HCT116 (cell line): ENCODE measurements around the gene DYNLRB1. TPM values are rescaled to one million over a fixed set of nuclear protein-coding genes. Genes with fewer than 3 reads are reported as not detected.

Source experiments
- ATAC-seq: fragments of 200-7000 bp; cut with Tn5 transposase; 2 replicates; pipeline ENCODE4 v1.9.1; 2020; ENCODE audit warnings: mild to moderate bottlenecking, moderate library complexity
- BruUV-seq: library from RNA; stranded (reverse); fragments of 400-500 nt; replicated peaks from 2 replicates; lab custom pipeline; 2021; lab: Mats Ljungman, UMichigan
- CTCF ChIA-PET: fragments of 300-600 bp; sonication (Branson Sonifier 250); formaldehyde crosslinking; loops from one replicate; lab custom pipeline; 2021; ENCODE audit warnings: antibody characterized with exemption; lab: Charles Lee
- POLR2A ChIA-PET: fragments of 300-600, 350-600 bp; sonication (Branson Sonifier 250); formaldehyde crosslinking; loops from one replicate; lab custom pipeline; 2021; ENCODE audit warnings: antibody characterized with exemption; lab: Charles Lee
- RAD21 ChIA-PET, 2 experiments: fragments of 300-600 bp; sonication (Branson Sonifier 250); formaldehyde crosslinking; loops; one replicate each; lab custom pipeline; 2023; ENCODE audit warnings: low total read pairs in 2 of 2; ENCODE audit not compliant: uncharacterized antibody in 2 of 2, unreplicated experiment in 2 of 2, low non-redundant PET in 1 of 2; lab: Charles Lee
- DNase-seq: peaks from one replicate; pipeline ENCODE4 v3.0.0-alpha.2; 2010; ENCODE audit warnings: low read depth, low spot score
- H2AFZ ChIP-seq: fragments of 200-600 bp; shearing (Covaris generic), sonication (generic); 2 replicates; pipeline ENCODE4 v1.6.1; 2017; ENCODE audit warnings: low read depth, mixed run types, mixed read lengths, antibody characterized with exemption, low read length; ENCODE audit not compliant: poor library complexity, severe bottlenecking
- H3K27ac ChIP-seq: 2 replicates; pipeline ENCODE4 v1.5.1; 2012; ENCODE audit warnings: low read depth, low read length
- H3K27me3 ChIP-seq: fragments of 200-600 bp; sonication (generic); 2 replicates; pipeline ENCODE4 v1.6.1; 2016; ENCODE audit warnings: mixed run types, low read length, mixed read lengths; ENCODE audit not compliant: insufficient read depth
- H3K36me3 ChIP-seq, 2 experiments: fragments of 200-500 bp in 1 of 2; fragments of 200-600 bp in 1 of 2; sonication (Bioruptor generic) in 1 of 2; sonication (generic) in 1 of 2; 2 replicates each; pipeline versions ENCODE4 v1.5.1 to v1.6.1; 2014 to 2016; ENCODE audit warnings: low read length in 2 of 2, inconsistent platforms in 1 of 2, mixed read lengths in 1 of 2, mixed run types in 1 of 2; ENCODE audit not compliant: insufficient read depth in 2 of 2, control insufficient read depth in 1 of 2
- H3K4me1 ChIP-seq, 2 experiments: fragments of 200-600 bp in 1 of 2; sonication (generic) in 1 of 2; 2 replicates each; pipeline versions ENCODE4 v1.5.1 to v1.6.1; 2012 to 2017; ENCODE audit warnings: low read length in 2 of 2, inconsistent platforms in 1 of 2, mild to moderate bottlenecking in 1 of 2, mixed read lengths in 1 of 2, mixed run types in 1 of 2, moderate library complexity in 1 of 2; ENCODE audit not compliant: insufficient read depth in 2 of 2, control insufficient read depth in 1 of 2
- H3K4me2 ChIP-seq: fragments of 200-600 bp; sonication (generic); 2 replicates; pipeline ENCODE4 v1.6.1; 2017; ENCODE audit warnings: mixed run types, low read length, mixed read lengths
- H3K4me3 ChIP-seq, 2 experiments: fragments of 200-600 bp in 1 of 2; sonication (generic) in 1 of 2; replicated peaks in 1 of 2; 2 replicates each; pipeline ENCODE4 v1.5.1; 2011 to 2016; ENCODE audit warnings: low read length in 2 of 2, control low read depth in 1 of 2, low read depth in 1 of 2, mild to moderate bottlenecking in 1 of 2, mixed read lengths in 1 of 2, mixed run types in 1 of 2
- H3K79me2 ChIP-seq: fragments of 200-600 bp; sonication (generic); 2 replicates; pipeline ENCODE4 v1.6.1; 2017; ENCODE audit warnings: mild to moderate bottlenecking, mixed run types, low read length, moderate library complexity, mixed read lengths; ENCODE audit not compliant: insufficient read depth
- H3K9ac ChIP-seq: fragments of 200-600 bp; sonication (generic); 2 replicates; pipeline ENCODE4 v1.6.1; 2016; ENCODE audit warnings: low read length, mixed read lengths
- H3K9me2 ChIP-seq: fragments of 200-600 bp; sonication (generic), shearing (Covaris generic); 2 replicates; pipeline ENCODE4 v1.6.1; 2017; ENCODE audit warnings: mixed run types, mild to moderate bottlenecking, moderate library complexity; ENCODE audit not compliant: insufficient read depth
- H3K9me3 ChIP-seq, 2 experiments: fragments of 200-500 bp in 1 of 2; fragments of 200-600 bp in 1 of 2; sonication (Bioruptor generic) in 1 of 2; sonication (generic) in 1 of 2; 2 replicates each; pipeline ENCODE4 v1.6.1; 2014 to 2017; ENCODE audit warnings: low read length in 2 of 2, mixed read lengths in 2 of 2, inconsistent platforms in 1 of 2, low read depth in 1 of 2, mild to moderate bottlenecking in 1 of 2, mixed run types in 1 of 2, moderate library complexity in 1 of 2; ENCODE audit not compliant: control insufficient read depth in 1 of 2, insufficient read depth in 1 of 2
- H4K20me1 ChIP-seq: fragments of 200-600 bp; sonication (generic), shearing (Covaris generic); 2 replicates; pipeline ENCODE4 v1.6.1; 2017; ENCODE audit warnings: mixed run types, mild to moderate bottlenecking, moderate library complexity; ENCODE audit not compliant: insufficient read depth
- ATF3 ChIP-seq: IDR thresholded peaks from 2 replicates; pipeline ENCODE4 v1.6.1; 2012
- CEBPB ChIP-seq: IDR thresholded peaks from 2 replicates; pipeline ENCODE4 v1.6.1; 2012; ENCODE audit warnings: low read depth
- CTCF ChIP-seq, 3 experiments: fragments of 200-600 bp in 1 of 3; sonication (generic) in 1 of 3; IDR thresholded peaks in 2 of 3; conservative IDR thresholded peaks in 1 of 3; 2 replicates each; pipeline ENCODE4 v1.5.1; 2012 to 2017; ENCODE audit warnings: low read depth in 2 of 3, low read length in 2 of 3, antibody characterized with exemption in 1 of 3, borderline replicate concordance in 1 of 3, control low read depth in 1 of 3, mild to moderate bottlenecking in 1 of 3, mixed read lengths in 1 of 3, mixed run types in 1 of 3, moderate library complexity in 1 of 3; ENCODE audit not compliant: insufficient read depth in 1 of 3
- ELF1 ChIP-seq: IDR thresholded peaks from 2 replicates; pipeline ENCODE4 v1.6.1; 2012; ENCODE audit warnings: low read depth, borderline replicate concordance
- EZH2 ChIP-seq: fragments of 200-600 bp; sonication (generic); IDR thresholded peaks from 2 replicates; pipeline ENCODE4 v1.6.1; 2017; ENCODE audit warnings: antibody characterized with exemption, mixed run types
- JUND ChIP-seq: IDR thresholded peaks from 2 replicates; pipeline ENCODE4 v1.6.1; 2012
- MAX ChIP-seq: IDR thresholded peaks from 2 replicates; pipeline ENCODE4 v1.6.1; 2012
- POLR2AphosphoS5 ChIP-seq: IDR thresholded peaks from 2 replicates; pipeline ENCODE4 v1.6.1; 2011; ENCODE audit warnings: mild to moderate bottlenecking, low read depth, low read length, moderate library complexity
- RAD21 ChIP-seq: IDR thresholded peaks from 2 replicates; pipeline ENCODE4 v1.6.1; 2012; ENCODE audit warnings: low read depth, mild to moderate bottlenecking
- REST ChIP-seq: IDR thresholded peaks from 2 replicates; pipeline ENCODE4 v1.6.1; 2012; ENCODE audit warnings: low read depth
- ZNF274 ChIP-seq: fragments of 200-500 bp; sonication (Bioruptor generic); IDR thresholded peaks from 2 replicates; pipeline ENCODE4 v1.6.1; 2014; ENCODE audit warnings: mild to moderate bottlenecking, low read depth, low read length, inconsistent platforms
- intact Hi-C: fragments of 100-400 bp; cut with micrococcal nuclease; formaldehyde crosslinking; loops from 2 replicates; pipeline ENCODE4 v1.10.0; 2022
- total RNA-seq: library from RNA; stranded (reverse); gene quantifications from one replicate; pipeline ENCODE4 v1.2.1, GENCODE V29; 2021; ENCODE audit not compliant: unreplicated experiment

The DYNLRB1 gene
- total RNA-seq, 1 experiment from 2014 or later, result 106 TPM

- Histone ChIP-seq H3K4me2 (no peak overlapping the region), H3K36me3 (peaks cover 25 to 38% of the 10 kb centered on the region in 2 experiments), H3K9me3 (no peaks in the 10 kb centered on the region), H3K27me3 (no peaks in the 10 kb centered on the region), H4K20me1 (no peaks in the 10 kb centered on the region), H3K4me1 (no peaks in the 10 kb centered on the region), H2AFZ (no peak overlapping the region), H3K4me3 (no peak overlapping the region), H3K9ac (no peak overlapping the region), H3K27ac (no peak overlapping the region), H3K9me2 (no peaks in the 10 kb centered on the region), H3K79me2 (peaks cover 11% of the 10 kb centered on the region; the same call in 1 of the 2 replicates)
- no peak for ATAC-seq
- TF ChIP-seq EZH2 (no peak), JUND (no peak), ATF3 (no peak), CTCF (IDR thresholded peaks at IDR 0.05 in 2 of 3, conservative IDR thresholded peaks at IDR 0.05 in 1 of 3; ENCODE audit: borderline replicate concordance in 1 of 3, insufficient read depth in 1 of 3, low read depth in 2 of 3, low read length in 2 of 3) (no peak), ZNF274 (no peak), CEBPB (no peak), REST (no peak), ELF1 (no peak), POLR2AphosphoS5 (no peak), RAD21 (no peak), MAX (no peak)
- ChIA-PET CTCF (no interaction called here), POLR2A (no interaction called here), RAD21 (interaction anchor here in 1 of 2 experiments (0.7 kb wide), 1 partner anchor 18 kb away, joined by 3 read pairs; no protein-coding TSS in a partner anchor)
- DNase-seq, result no peak
- BruUV-seq, result no TSS peak
- intact Hi-C loops, result no loop called here
Measured at GRCh38 chr20:34491932-34492509, 24.2 kb upstream of the DYNLRB1 start.
